Measurements from ENCODE around the gene CREB3L4.

The CREB3L4 gene

GRCh38 chr1:153954826-153955225 is 12.9 kb upstream of the CREB3L4 start:
- no peak overlapping the region for H3K4me3 ChIP-seq (ENCODE audit: low read length)
- H4K20me1 ChIP-seq (ENCODE audit: control insufficient read depth, insufficient read depth, low read depth, low read length), result peaks cover 19% of the 10 kb centered on the region; the same call in 1 of the 2 replicates
- peaks cover 67% of the 10 kb centered on the region for H3K79me2 ChIP-seq (ENCODE audit: control insufficient read depth, low read length)

GRCh38 chr1:153956997-153957715 is 10.5 kb upstream of the CREB3L4 start:
- H3K9me3 ChIP-seq (ENCODE audit: control insufficient read depth, insufficient read depth, low read length), result no peaks in the 10 kb centered on the region
- peaks cover 3% of the 10 kb centered on the region; the same call in 1 of the 2 replicates for H3F3A ChIP-seq (ENCODE audit: control insufficient read depth, insufficient read depth)
- peak overlapping the region; percentile 95 for H3K4me3 ChIP-seq (ENCODE audit: low read length)
- peaks cover 19% of the 10 kb centered on the region; the same call in 1 of the 2 replicates for H4K20me1 ChIP-seq (ENCODE audit: control insufficient read depth, insufficient read depth, low read depth, low read length)
- H3K27ac ChIP-seq (ENCODE audit: low read depth, low read length), result peak overlapping the region; percentile 83
- no peaks in the 10 kb centered on the region for H3K27me3 ChIP-seq (ENCODE audit: control insufficient read depth, low read length)
- H3K36me3 ChIP-seq (ENCODE audit: control insufficient read depth, low read length), result peaks cover 80% of the 10 kb centered on the region
- TF ChIP-seq EZH2phosphoT487 (IDR thresholded peaks at IDR 0.05; ENCODE audit: borderline replicate concordance, low read length) (no peak), CTCF (IDR thresholded peaks at IDR 0.05; ENCODE audit: low read depth, low read length, poor library complexity, severe bottlenecking) (no peak)
- peak overlapping the region; percentile 93 for H3K4me2 ChIP-seq (ENCODE audit: low read length)
- H3K9me2 ChIP-seq (replicated peaks; ENCODE audit: control insufficient read depth, low read length), result no peaks in the 10 kb centered on the region
- H3K79me2 ChIP-seq (ENCODE audit: control insufficient read depth, low read length), result peaks cover 68% of the 10 kb centered on the region
- peaks cover 52% of the 10 kb centered on the region for H3K4me1 ChIP-seq (ENCODE audit: control insufficient read depth, low read length)

More at GRCh38 chr1:153954826-153955225, 12.9 kb upstream of the CREB3L4 start:
- Histone ChIP-seq H3K9me3 (ENCODE audit: control insufficient read depth, insufficient read depth, low read length) (no peaks in the 10 kb centered on the region), H3K36me3 (ENCODE audit: control insufficient read depth, low read length) (peaks cover 82% of the 10 kb centered on the region), H3K27me3 (ENCODE audit: control insufficient read depth, low read length) (no peaks in the 10 kb centered on the region), H3K4me1 (ENCODE audit: control insufficient read depth, low read length) (peaks cover 49% of the 10 kb centered on the region), H3K27ac (ENCODE audit: low read depth, low read length) (no peak overlapping the region), H3K4me2 (ENCODE audit: low read length) (no peak overlapping the region), H3F3A (ENCODE audit: control insufficient read depth, insufficient read depth) (peaks cover 3% of the 10 kb centered on the region), H3K9me2 (replicated peaks; ENCODE audit: control insufficient read depth, low read length) (no peaks in the 10 kb centered on the region)
- TF ChIP-seq EZH2phosphoT487 (IDR thresholded peaks at IDR 0.05; ENCODE audit: borderline replicate concordance, low read length), result no peak
- TF ChIP-seq CTCF (IDR thresholded peaks at IDR 0.05; ENCODE audit: low read depth, low read length, poor library complexity, severe bottlenecking), result no peak

- peaks cover 68% of the 10 kb centered on the region for H3K79me2 ChIP-seq (ENCODE audit: control insufficient read depth, low read length)
- no peaks in the 10 kb centered on the region for H3K27me3 ChIP-seq (ENCODE audit: control insufficient read depth, low read length)
- peak overlapping the region; percentile 93 for H3K4me2 ChIP-seq (ENCODE audit: low read length)
- peaks cover 79% of the 10 kb centered on the region for H3K36me3 ChIP-seq (ENCODE audit: control insufficient read depth, low read length)
- peaks cover 58% of the 10 kb centered on the region for H3K4me1 ChIP-seq (ENCODE audit: control insufficient read depth, low read length)
- peak overlapping the region; percentile 83 for H3K27ac ChIP-seq (ENCODE audit: low read depth, low read length)
- TF ChIP-seq CTCF (IDR thresholded peaks at IDR 0.05; ENCODE audit: low read depth, low read length, poor library complexity, severe bottlenecking), result no peak
- TF ChIP-seq EZH2phosphoT487 (IDR thresholded peaks at IDR 0.05; ENCODE audit: borderline replicate concordance, low read length), result no peak
- no peaks in the 10 kb centered on the region for H3K9me3 ChIP-seq (ENCODE audit: control insufficient read depth, insufficient read depth, low read length)
- H4K20me1 ChIP-seq (ENCODE audit: control insufficient read depth, insufficient read depth, low read depth, low read length), result peaks cover 19% of the 10 kb centered on the region; the same call in 1 of the 2 replicates
- H3F3A ChIP-seq (ENCODE audit: control insufficient read depth, insufficient read depth), result peaks cover 3% of the 10 kb centered on the region; the same call in 1 of the 2 replicates
- H3K4me3 ChIP-seq (ENCODE audit: low read length), result peak overlapping the region; percentile 95
- H3K9me2 ChIP-seq (replicated peaks; ENCODE audit: control insufficient read depth, low read length), result no peaks in the 10 kb centered on the region
Observed at GRCh38 chr1:153957744-153958110, 10.0 kb upstream of the CREB3L4 start.
